ENCODE data around the gene STARD8. TPM values are rescaled to one million over a fixed set of nuclear protein-coding genes. Genes with fewer than 3 reads are reported as not detected.
A peak's percentile ranks its signal among the peaks of the same experiment; 100 is the strongest.

The STARD8 gene, protein sequence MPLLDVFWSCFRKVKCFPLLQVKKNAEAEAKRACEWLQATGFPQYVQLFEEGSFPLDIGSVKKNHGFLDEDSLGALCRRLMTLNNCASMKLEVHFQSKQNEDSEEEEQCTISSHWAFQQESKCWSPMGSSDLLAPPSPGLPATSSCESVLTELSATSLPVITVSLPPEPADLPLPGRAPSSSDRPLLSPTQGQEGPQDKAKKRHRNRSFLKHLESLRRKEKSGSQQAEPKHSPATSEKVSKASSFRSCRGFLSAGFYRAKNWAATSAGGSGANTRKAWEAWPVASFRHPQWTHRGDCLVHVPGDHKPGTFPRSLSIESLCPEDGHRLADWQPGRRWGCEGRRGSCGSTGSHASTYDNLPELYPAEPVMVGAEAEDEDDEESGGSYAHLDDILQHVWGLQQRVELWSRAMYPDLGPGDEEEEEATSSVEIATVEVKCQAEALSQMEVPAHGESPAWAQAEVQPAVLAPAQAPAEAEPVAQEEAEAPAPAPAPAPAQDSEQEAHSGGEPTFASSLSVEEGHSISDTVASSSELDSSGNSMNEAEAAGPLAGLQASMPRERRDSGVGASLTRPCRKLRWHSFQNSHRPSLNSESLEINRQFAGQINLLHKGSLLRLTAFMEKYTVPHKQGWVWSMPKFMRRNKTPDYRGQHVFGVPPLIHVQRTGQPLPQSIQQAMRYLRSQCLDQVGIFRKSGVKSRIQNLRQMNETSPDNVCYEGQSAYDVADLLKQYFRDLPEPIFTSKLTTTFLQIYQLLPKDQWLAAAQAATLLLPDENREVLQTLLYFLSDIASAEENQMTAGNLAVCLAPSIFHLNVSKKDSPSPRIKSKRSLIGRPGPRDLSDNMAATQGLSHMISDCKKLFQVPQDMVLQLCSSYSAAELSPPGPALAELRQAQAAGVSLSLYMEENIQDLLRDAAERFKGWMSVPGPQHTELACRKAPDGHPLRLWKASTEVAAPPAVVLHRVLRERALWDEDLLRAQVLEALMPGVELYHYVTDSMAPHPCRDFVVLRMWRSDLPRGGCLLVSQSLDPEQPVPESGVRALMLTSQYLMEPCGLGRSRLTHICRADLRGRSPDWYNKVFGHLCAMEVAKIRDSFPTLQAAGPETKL
- total RNA-seq (2022), result not detected in 2 replicates
- percentile 12 among the genes with signal in this experiment for Bru-seq, nascent RNA
- BruChase-seq, experiment 1, labeled RNA remaining after a 2-hour chase, result percentile 18 among the genes with signal in this experiment
- BruChase-seq, experiment 2, labeled RNA remaining after a 6-hour chase, result percentile 20 among the genes with signal in this experiment
- long read RNA-seq, result 0 reads

DNA sequence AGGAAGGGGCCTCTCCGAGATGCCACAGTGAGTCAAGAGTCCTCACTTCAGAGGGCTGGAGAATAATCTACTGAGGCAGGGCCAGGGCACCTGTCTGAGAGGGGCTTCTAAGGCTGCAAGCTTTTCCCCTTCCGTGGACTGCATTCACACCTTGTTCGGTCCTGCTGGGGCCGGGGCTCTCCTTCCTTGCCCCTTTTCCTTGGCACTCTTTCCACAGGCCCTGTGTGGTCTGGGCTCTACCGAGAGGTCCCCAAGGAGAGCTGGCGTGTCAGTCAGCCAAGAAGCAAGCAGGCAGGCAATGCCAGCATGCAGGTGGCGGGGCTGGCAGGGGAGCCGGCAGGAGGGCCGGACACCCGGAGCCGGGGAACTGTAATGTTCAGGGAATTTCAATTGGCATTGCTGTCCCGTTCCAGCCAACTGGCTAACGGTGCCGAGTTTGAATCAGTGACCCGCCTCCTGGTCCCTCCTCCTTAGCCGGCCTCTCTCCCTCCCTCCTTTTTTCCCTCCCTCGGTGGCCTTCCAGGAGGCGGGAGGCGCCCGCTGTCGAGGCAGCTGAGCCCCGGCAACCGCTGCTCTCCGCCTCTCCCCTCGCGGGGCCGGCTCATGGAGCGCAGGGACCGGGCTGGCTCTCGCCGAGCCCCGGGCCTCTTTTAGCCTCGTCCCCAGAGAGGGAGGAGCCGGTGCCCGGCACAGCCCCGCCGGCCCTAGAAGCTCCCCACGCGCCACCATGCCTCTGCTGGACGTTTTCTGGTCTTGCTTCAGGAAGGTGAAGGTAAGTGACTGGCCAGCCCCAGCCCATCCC is at the start of gene STARD8:
Gene STARD8, plus strand, starts transcription at position 511 of the 802 bp plus-strand sequence. Its CDS starts 217 bp downstream, at position 728.
- ChIA-PET POLR2A (no interaction called here), CTCF (interaction anchor here (1.0 to 1.3 kb wide), 3 partner anchors 48 to 86 kb away, joined by 3 to 4 read pairs (median 4); no protein-coding TSS in a partner anchor)
- BruUV-seq (replicated peaks), result no TSS peak
- Histone ChIP-seq H3K4me3 (ENCODE audit: low read depth, low read length) (peak within 1 kb of the TSS; percentile 6; the same call in 1 of the 2 replicates), H3K9me3 (no peaks in the 10 kb centered on the region), H3K36me3 (ENCODE audit: control insufficient read depth, insufficient read depth, low read length) (no peaks in the 10 kb centered on the region), H3K4me1 (no peaks in the 10 kb centered on the region), H3K27me3 (replicated peaks; ENCODE audit: control insufficient read depth, insufficient read depth, low read length) (no peaks in the 10 kb centered on the region)
- Mint-ChIP-seq H3K4me1 (ENCODE audit: low read depth, unreplicated experiment) (no peaks in the 10 kb centered on the region), H3K36me3 (ENCODE audit: insufficient read depth, unreplicated experiment) (no peaks in the 10 kb centered on the region), H3K4me3 (ENCODE audit: unreplicated experiment) (peak within 1 kb of the TSS; percentile 14), H3K27me3 (ENCODE audit: insufficient read depth, unreplicated experiment) (peaks cover 5% of the 10 kb centered on the region), H3K27ac (ENCODE audit: unreplicated experiment) (no peak within 1 kb of the TSS), H3K9me3 (ENCODE audit: unreplicated experiment) (no peaks in the 10 kb centered on the region)
- peak; percentile 48 to 49 for DNase-seq
- intact Hi-C loops (cut with micrococcal nuclease; ENCODE audit: unreplicated experiment), result loop anchor here (10.0 kb wide), 1 partner anchor 57 kb away; no protein-coding TSS in a partner anchor
- TF ChIP-seq, protein P1, sequence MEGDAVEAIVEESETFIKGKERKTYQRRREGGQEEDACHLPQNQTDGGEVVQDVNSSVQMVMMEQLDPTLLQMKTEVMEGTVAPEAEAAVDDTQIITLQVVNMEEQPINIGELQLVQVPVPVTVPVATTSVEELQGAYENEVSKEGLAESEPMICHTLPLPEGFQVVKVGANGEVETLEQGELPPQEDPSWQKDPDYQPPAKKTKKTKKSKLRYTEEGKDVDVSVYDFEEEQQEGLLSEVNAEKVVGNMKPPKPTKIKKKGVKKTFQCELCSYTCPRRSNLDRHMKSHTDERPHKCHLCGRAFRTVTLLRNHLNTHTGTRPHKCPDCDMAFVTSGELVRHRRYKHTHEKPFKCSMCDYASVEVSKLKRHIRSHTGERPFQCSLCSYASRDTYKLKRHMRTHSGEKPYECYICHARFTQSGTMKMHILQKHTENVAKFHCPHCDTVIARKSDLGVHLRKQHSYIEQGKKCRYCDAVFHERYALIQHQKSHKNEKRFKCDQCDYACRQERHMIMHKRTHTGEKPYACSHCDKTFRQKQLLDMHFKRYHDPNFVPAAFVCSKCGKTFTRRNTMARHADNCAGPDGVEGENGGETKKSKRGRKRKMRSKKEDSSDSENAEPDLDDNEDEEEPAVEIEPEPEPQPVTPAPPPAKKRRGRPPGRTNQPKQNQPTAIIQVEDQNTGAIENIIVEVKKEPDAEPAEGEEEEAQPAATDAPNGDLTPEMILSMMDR (IDR thresholded peaks at IDR 0.05; ENCODE audit: insufficient read depth in 1 of 2, low read depth in 1 of 2, low read length in 1 of 2, severe bottlenecking in 1 of 2, unreplicated experiment in 1 of 2), result no peak

DNA sequence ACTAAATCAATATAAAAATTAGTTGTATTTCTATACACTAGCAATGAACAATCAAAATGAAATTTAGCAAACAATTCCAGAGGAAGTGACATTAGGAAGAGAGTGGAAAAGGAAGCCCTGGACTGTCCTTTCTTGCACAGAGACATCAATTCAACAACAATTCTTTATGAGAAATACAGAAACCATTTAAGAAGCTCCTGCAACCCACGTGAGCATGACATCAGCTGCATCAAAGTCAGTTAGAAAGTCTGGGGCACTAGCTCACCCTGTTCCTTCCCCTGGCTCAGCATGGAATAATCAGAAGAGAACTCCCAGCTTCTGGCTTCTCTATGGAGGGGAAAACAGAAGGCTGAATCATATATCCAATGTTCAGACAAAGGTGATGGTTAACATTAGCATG is 48.6 kb upstream of the STARD8 start:
- no peaks in the 10 kb centered on the region for H3K36me3 Mint-ChIP-seq (ENCODE audit: insufficient read depth, unreplicated experiment)
- TF ChIP-seq, protein P1 (IDR thresholded peaks at IDR 0.05; ENCODE audit: insufficient read depth in 1 of 2, low read depth in 1 of 2, low read length in 1 of 2, severe bottlenecking in 1 of 2, unreplicated experiment in 1 of 2), result no peak
- DNase-seq, result no peak
- ChIA-PET CTCF (interaction anchor here (0.7 kb wide), 1 partner anchor 49 kb away, joined by 4 read pairs; the partner anchor contains the start of gene STARD8), POLR2A (no interaction called here)
- H3K27me3 Mint-ChIP-seq (ENCODE audit: insufficient read depth, unreplicated experiment), result no peaks in the 10 kb centered on the region
- no peaks in the 10 kb centered on the region for H3K36me3 ChIP-seq (ENCODE audit: control insufficient read depth, insufficient read depth, low read length)
- no peaks in the 10 kb centered on the region for H3K27me3 ChIP-seq (replicated peaks; ENCODE audit: control insufficient read depth, insufficient read depth, low read length)
- BruUV-seq (replicated peaks), result no TSS peak
- intact Hi-C loops (cut with micrococcal nuclease; ENCODE audit: unreplicated experiment), result no loop called here
- H3K4me3 ChIP-seq (ENCODE audit: low read depth, low read length), result no peak overlapping the region
- H3K9me3 Mint-ChIP-seq (ENCODE audit: unreplicated experiment), result peaks cover 11% of the 10 kb centered on the region
- H3K4me3 Mint-ChIP-seq (ENCODE audit: unreplicated experiment), result no peak overlapping the region
- no peaks in the 10 kb centered on the region for H3K4me1 Mint-ChIP-seq (ENCODE audit: low read depth, unreplicated experiment)
- H3K4me1 ChIP-seq, result no peaks in the 10 kb centered on the region
- no peak overlapping the region for H3K27ac Mint-ChIP-seq (ENCODE audit: unreplicated experiment)
- no peaks in the 10 kb centered on the region for H3K9me3 ChIP-seq

Measured in Caco-2 (cell line).